Liver (tissue), 3 donors: ENCODE results near the gene ITGA8.
"Not testable (repeated sequence)": the region's sequence is repeated elsewhere in the genome, so short reads cannot be mapped to it uniquely, and the experiment has no call there.

Experiments used
- CTCF ChIP-seq: fragments of 150-350 bp; IDR thresholded peaks from 2 replicates; pipeline ENCODE4 v1.5.1; 2017; ENCODE audit warnings: improper control_type of control experiment, low read depth, low read length; ENCODE audit not compliant: missing input control
- FOXA1 ChIP-seq: IDR thresholded peaks from 2 replicates; pipeline ENCODE4 v1.6.1; 2016; ENCODE audit warnings: antibody characterized with exemption
- FOXA2 ChIP-seq: IDR thresholded peaks from 2 replicates; pipeline ENCODE4 v1.6.1; 2016; ENCODE audit warnings: antibody characterized with exemption
- JUND ChIP-seq, 2 donors: IDR thresholded peaks; 2 replicates each; pipeline ENCODE4 v1.6.1; 2016; ENCODE audit warnings: antibody characterized with exemption in 2 of 2
- MAX ChIP-seq: IDR thresholded peaks from 2 replicates; pipeline ENCODE4 v1.6.1; 2016; ENCODE audit warnings: antibody characterized with exemption
- RAD21 ChIP-seq, 2 donors: IDR thresholded peaks; 2 replicates each; pipeline ENCODE4 v1.6.1; 2016; ENCODE audit warnings: antibody characterized with exemption in 2 of 2, mild to moderate bottlenecking in 2 of 2
- REST ChIP-seq: IDR thresholded peaks from 2 replicates; pipeline ENCODE4 v1.6.1; 2016; ENCODE audit warnings: antibody characterized with exemption, mild to moderate bottlenecking
- YY1 ChIP-seq: IDR thresholded peaks from 2 replicates; pipeline ENCODE4 v1.6.1; 2016; ENCODE audit warnings: antibody characterized with exemption, mild to moderate bottlenecking
- TF ChIP-seq, protein P1 (sequence below): IDR thresholded peaks from 2 replicates; pipeline ENCODE4 v1.6.1; 2016; ENCODE audit warnings: antibody characterized with exemption
- TF ChIP-seq, protein P2 (sequence below): IDR thresholded peaks from 2 replicates; pipeline ENCODE4 v1.6.1; 2016; ENCODE audit warnings: antibody characterized with exemption
- donor health status: healthy.
- donor health status: healthy.

DNA sequence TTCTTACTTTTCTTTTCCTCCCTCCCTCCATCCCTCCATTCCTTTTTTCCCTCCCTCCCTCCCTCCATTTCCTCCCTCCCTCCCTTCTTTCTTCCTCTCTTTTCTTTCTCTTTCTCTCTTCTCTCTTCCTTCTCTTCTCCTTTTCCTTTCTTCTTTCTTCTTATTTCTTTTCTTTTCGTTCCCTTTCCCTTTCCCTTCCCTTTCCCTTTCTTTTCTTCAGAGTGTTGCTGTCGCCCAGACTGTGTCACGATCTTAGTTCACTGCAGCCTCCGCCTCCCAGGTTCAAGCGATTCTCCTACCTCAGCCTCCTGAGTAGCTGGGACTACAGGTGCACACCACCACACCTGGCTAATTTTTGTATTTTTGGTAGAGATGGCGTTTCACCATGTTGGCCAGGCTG is 42.5 kb upstream of the ITGA8 start:
- not testable (repeated sequence) for TF ChIP-seq MAX; CTCF; YY1; REST; RAD21 (IDR thresholded peaks at IDR 0.05); JUND (IDR thresholded peaks at IDR 0.05); FOXA2; FOXA1
- TF ChIP-seq, protein P1, sequence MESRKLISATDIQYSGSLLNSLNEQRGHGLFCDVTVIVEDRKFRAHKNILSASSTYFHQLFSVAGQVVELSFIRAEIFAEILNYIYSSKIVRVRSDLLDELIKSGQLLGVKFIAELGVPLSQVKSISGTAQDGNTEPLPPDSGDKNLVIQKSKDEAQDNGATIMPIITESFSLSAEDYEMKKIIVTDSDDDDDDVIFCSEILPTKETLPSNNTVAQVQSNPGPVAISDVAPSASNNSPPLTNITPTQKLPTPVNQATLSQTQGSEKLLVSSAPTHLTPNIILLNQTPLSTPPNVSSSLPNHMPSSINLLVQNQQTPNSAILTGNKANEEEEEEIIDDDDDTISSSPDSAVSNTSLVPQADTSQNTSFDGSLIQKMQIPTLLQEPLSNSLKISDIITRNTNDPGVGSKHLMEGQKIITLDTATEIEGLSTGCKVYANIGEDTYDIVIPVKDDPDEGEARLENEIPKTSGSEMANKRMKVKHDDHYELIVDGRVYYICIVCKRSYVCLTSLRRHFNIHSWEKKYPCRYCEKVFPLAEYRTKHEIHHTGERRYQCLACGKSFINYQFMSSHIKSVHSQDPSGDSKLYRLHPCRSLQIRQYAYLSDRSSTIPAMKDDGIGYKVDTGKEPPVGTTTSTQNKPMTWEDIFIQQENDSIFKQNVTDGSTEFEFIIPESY, result not testable (repeated sequence)
- TF ChIP-seq, protein P2, sequence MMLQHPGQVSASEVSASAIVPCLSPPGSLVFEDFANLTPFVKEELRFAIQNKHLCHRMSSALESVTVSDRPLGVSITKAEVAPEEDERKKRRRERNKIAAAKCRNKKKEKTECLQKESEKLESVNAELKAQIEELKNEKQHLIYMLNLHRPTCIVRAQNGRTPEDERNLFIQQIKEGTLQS, result not testable (repeated sequence)
